HG03108 (cell line): Measurements from ENCODE around the gene PRAMEF15.
"Not testable (repeated sequence)": the region's sequence is repeated elsewhere in the genome, so short reads cannot be mapped to it uniquely, and the experiment has no call there.

Source experiments
- ATAC-seq: cut with Tn5 transposase; IDR thresholded peaks from one replicate; pipeline ENCODE4 v1.9.1; 2021; ENCODE audit warnings: moderate library complexity; ENCODE audit not compliant: unreplicated experiment

Gene PRAMEF15

DNA sequence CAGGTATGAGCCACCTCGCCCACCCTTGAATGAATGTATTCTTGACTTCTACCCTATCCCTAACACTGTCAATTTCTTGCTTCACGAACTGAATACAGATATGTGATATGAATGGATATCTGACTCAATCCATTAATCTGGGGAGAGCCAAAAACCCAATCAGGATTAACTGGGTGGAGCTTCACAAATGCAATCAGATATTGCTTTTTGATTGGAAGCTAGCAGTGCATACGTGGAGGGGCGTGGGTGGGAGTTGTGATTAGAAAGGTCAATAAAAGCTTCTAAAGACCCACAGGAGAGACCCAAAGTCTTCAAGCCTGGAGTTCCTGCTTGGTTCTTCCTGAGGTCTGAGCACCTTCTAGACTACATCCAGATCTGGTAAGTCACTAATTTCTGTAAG is at the start of gene PRAMEF15:
PRAMEF15 (plus strand) TSS at position 301 of the 400 bp plus-strand sequence. CDS start 2,827 bp downstream, outside the sequence.
- not testable (repeated sequence) for ATAC-seq

- ATAC-seq = not testable (repeated sequence)
Observed at GRCh38 chr1:13277016-13277415, 38.4 kb upstream of the PRAMEF15 start.

- not testable (repeated sequence) for ATAC-seq
Observed at GRCh38 chr1:13279617-13280016, 35.8 kb upstream of the PRAMEF15 start.

GRCh38 chr1:13285037-13285436 is 30.3 kb upstream of the PRAMEF15 start, which contains the start of gene PRAMEF8:
Gene PRAMEF8 (minus strand): TSS chr1:13285137. CDS start chr1:13284091, 1,046 bp downstream.
- not testable (repeated sequence) for ATAC-seq

- ATAC-seq = not testable (repeated sequence)
Observed at GRCh38 chr1:13289030-13289429, 26.4 kb upstream of the PRAMEF15 start.

GRCh38 chr1:13297216-13297931 is 18.0 kb upstream of the PRAMEF15 start:
- not testable (repeated sequence) for ATAC-seq

- ATAC-seq = not testable (repeated sequence)
Observed at GRCh38 chr1:13298699-13299098, 16.7 kb upstream of the PRAMEF15 start.

- ATAC-seq = not testable (repeated sequence)
Observed at GRCh38 chr1:13302197-13302596, 13.2 kb upstream of the PRAMEF15 start.

DNA sequence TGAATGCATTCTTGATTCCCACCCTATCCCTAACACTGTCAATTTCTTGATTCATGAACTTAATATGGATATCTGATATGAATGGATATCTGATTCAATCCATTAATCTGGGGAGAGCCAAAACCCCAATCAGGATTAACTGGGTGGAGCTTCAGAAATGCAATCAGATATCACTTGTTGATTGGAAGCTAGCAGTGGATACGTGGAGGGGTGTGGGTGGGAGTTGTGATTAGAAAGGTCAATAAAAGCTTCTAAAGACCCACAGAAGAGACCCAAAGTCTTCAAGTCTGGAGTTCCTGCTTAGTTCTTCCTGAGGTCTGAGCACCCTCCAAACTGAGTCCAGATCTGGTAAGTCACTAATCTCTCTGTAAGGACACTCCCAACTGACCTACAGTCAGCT is 12.1 kb upstream of the PRAMEF15 start, which contains the start of gene PRAMEF33:
PRAMEF33 (plus strand) TSS at position 301 of the 400 bp plus-strand sequence. CDS start 2,416 bp downstream, outside the sequence.
- ATAC-seq = not testable (repeated sequence)

DNA sequence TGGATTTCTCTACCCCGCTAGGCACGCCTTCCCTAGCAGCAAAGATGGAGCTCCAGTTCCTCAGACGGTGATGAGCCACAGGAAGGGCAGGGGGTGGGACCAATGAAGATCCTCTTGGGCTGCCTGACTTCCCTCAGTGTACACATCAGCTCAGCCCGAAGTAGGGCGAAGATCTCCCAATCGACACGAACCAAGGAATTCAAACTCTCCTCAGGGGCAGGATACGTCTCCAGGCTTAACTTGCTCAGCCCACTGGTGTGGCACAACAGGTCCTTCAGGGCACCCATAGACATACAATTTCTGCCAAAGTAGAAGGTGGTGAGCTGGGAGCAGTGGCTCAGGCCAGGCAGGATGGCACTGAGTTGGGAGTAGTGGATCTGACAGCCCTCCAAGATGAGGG is 27.1 kb downstream of the PRAMEF15 start:
- not testable (repeated sequence) for ATAC-seq

DNA sequence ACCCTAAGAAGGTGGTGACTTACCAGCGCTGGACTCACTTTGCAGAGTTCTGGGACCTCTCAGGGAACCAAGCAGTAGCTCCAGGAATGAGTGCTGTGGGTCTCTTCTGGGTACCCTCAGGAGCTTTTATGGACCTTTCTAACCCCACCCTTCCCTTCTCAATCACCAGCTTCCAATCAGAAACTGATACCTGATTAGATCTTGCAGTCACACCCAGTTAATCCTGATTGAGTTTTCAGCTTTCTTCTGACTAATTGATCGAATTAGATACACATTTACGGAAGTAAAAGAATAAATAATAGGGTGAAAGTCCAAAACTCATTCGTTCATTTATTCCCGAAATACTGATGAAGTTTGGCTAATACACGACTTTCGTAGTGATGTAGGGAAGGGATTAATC is 31.7 kb downstream of the PRAMEF15 start, which contains the start of gene PRAMEF14:
PRAMEF14 (minus strand) TSS at position 101 of the 400 bp plus-strand sequence. CDS start 1,820 bp downstream, outside the sequence.
- not testable (repeated sequence) for ATAC-seq

DNA sequence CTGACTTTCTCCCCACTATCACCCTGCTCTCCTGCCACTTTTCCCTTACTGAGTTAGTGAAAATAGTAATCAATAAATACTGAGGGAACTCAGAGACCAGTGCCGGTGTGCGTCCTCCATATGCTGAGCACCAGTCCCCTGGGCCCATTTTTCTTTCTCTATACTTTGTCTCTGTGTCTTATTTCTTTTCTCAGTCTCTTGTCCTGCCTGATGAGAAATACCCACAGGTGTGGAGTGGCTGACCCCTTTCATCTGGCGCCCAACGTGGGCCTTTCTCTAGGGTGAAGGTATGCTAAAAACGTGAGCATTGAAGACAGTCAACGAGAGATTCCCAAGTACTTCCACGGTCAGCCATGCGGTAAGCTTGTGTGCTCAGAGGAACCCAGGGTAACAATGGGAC is 38.1 kb downstream of the PRAMEF15 start:
- not testable (repeated sequence) for ATAC-seq

- ATAC-seq = not testable (repeated sequence)
Observed at GRCh38 chr1:13354475-13354874, 39.1 kb downstream of the PRAMEF15 start.

- not testable (repeated sequence) for ATAC-seq
Observed at GRCh38 chr1:13356774-13357173, 41.4 kb downstream of the PRAMEF15 start.

- not testable (repeated sequence) for ATAC-seq
Observed at GRCh38 chr1:13362364-13362763, 47.0 kb downstream of the PRAMEF15 start.

GRCh38 chr1:13364928-13365327 is 49.5 kb downstream of the PRAMEF15 start:
- not testable (repeated sequence) for ATAC-seq

- not testable (repeated sequence) for ATAC-seq
Observed at GRCh38 chr1:13366536-13366935, 51.2 kb downstream of the PRAMEF15 start.

DNA sequence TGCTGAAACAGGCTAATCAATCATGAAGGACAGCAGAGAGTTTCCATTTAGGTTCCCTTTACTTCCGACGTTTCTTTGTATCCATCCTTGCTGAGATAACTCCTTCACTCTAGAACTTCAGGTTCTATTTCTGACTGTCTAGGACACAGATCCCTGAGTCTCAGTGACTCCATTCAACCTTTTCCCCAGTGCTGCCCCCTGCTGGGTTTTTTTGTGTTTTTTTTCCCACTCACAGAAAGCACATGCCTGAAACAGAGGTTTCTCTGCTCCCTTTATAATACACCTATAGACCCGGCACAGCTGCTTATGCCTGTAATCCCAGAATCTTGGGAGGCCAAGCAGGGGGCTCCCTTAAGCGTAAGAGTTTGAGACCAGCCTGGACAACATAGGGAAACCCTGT is 53.2 kb downstream of the PRAMEF15 start:
- ATAC-seq = not testable (repeated sequence)
